HG03442 (cell line): ENCODE data around the gene TNFSF13.

Experiments
- ATAC-seq: cut with Tn5 transposase; IDR thresholded peaks from one replicate; pipeline ENCODE4 v1.9.1; 2021; ENCODE audit warnings: mild to moderate bottlenecking, moderate library complexity; ENCODE audit not compliant: unreplicated experiment

TNFSF13 gene

DNA sequence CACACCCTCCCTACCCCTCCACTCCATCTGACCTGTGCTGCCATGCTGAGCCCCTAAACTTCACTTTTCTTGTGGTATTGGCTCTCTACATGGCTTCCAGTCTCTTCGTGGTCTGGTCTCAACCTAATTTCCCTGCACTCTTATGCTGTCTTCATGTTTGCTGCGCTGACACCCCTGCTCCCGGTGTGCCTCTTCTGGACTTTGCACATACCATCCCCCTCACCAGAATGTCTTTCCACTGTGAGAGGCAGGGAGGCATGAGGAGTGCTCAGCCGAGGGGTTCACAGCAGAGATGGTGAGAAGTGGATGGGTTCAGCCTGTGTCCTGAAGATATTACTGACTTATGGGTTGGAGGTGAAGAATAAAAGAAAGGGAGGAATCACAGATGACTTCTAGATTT, 7.2 kb upstream of the TNFSF13 start:
- no peak for ATAC-seq

GRCh38 chr17:7552621-7553051, 5.9 kb upstream of the TNFSF13 start:
- ATAC-seq = peak; percentile 47

DNA sequence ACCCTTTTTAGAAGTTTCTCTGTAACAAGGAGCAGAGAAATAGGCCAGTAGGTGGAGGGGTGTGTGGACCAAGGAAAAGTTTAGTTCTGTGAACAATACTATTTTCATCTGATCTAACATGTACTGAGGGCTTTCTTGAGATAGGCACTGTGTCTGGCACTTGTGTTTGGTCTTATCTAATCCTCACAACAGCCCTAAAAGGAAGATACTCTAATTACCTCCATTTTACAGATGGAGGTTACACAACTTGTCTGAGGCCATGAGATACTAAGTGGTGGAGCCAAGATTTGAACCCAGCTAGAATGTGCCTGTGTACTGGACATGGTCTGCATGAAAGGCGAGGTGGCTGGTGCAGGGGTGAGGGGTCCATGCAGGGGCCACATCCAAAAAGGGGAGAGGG, 5.2 kb upstream of the TNFSF13 start:
- no peak for ATAC-seq

DNA sequence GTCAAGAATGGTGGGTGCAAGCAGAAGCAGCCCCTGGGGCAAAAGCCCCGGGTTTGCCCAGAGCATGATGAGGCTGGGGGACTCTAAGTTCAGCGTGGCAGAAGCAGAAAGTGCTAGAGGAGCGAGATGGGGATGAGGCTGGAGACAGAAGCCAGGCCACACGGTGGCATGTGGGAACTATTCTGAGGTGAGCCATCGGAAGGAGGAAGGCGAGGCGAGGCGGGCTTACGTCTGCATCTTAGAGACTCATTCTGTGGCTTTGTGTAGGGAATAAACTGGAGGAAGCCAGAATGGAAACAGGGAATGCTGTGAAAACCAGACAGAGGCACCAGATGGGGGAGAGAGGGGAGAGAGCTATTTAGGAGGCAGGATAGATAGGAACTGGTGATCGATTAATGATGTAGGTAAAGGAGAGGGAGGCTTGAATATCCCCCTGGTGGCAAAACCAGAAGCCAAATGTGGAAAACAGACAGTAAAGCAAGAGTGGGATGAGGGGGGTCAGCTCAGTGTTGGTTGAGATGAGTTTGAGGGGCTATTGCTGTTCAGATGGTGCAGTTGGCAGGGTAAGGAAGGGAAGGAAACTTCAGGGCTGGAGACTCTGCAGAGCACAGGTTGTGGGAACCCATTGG, 3.1 kb upstream of the TNFSF13 start:
- no peak for ATAC-seq

GRCh38 chr17:7556627-7557026, 1.9 kb upstream of the TNFSF13 start:
- ATAC-seq = no peak

DNA sequence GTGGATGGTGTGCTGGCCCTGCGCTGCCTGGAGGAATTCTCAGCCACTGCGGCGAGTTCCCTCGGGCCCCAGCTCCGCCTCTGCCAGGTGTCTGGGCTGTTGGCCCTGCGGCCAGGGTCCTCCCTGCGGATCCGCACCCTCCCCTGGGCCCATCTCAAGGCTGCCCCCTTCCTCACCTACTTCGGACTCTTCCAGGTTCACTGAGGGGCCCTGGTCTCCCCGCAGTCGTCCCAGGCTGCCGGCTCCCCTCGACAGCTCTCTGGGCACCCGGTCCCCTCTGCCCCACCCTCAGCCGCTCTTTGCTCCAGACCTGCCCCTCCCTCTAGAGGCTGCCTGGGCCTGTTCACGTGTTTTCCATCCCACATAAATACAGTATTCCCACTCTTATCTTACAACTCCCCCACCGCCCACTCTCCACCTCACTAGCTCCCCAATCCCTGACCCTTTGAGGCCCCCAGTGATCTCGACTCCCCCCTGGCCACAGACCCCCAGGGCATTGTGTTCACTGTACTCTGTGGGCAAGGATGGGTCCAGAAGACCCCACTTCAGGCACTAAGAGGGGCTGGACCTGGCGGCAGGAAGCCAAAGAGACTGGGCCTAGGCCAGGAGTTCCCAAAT, 1.3 kb upstream of the TNFSF13 start:
- no peak for ATAC-seq

GRCh38 chr17:7557775-7558543, 591 bp upstream of the TNFSF13 start:
- no peak for ATAC-seq

DNA sequence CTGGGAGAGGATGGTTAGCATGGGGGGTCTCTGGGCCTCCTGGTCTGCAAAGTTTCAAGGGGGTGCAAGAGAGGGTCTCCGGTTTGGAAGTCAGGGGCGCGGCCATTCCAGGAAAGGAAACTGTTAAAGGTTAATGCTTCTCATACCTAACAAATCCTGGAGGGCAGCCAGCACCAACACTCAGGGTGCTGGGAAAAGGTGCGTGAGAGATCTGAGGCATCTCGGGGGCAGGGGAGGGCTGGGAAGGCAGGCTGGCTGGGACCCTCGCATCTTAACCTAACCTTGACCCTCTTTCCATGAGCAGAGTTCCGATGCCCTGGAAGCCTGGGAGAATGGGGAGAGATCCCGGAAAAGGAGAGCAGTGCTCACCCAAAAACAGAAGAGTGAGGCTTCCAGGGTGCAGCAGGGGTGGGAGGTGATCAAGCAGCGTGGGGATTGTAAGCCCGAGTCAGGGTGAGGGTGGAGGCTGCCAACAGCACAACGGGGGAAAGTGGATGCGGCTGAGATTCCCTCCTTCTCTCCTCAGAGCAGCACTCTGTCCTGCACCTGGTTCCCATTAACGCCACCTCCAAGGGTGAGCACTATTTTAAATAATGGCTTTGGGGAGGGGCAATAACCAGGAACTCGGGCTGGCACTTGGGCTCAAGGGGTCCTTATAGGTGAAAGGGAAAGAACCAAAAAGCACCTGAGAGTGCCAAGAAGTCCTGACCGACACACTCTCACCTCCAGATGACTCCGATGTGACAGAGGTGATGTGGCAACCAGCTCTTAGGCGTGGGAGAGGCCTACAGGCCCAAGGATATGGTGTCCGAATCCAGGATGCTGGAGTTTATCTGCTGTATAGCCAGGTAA, 996 bp downstream of the TNFSF13 start:
- no peak for ATAC-seq

DNA sequence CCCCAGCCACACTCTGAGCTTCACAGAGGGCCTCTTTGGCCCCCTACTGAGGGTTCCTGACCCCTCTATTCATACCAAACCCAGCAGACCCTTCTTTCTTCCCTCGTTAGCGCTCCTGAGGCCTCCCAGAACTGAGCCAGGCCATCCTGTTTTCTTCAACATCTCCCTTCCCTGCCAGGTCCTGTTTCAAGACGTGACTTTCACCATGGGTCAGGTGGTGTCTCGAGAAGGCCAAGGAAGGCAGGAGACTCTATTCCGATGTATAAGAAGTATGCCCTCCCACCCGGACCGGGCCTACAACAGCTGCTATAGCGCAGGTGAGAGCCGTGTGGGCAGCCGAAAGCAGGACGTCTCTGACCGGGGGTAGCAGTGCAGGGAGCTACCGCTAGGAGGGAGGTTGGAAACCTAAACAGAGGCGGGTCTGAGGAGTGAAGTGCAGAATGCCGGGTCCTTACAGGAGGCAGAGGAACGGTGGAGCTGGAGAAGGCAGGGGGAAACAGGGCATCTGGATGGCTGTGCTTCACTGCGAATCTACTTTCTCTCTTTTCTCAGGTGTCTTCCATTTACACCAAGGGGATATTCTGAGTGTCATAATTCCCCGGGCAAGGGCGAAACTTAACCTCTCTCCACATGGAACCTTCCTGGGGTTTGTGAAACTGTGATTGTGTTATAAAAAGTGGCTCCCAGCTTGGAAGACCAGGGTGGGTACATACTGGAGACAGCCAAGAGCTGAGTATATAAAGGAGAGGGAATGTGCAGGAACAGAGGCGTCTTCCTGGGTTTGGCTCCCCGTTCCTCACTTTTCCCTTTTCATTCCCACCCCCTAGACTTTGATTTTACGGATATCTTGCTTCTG, 1.9 kb downstream of the TNFSF13 start:
- no peak for ATAC-seq

GRCh38 chr17:7561028-7561575, 2.6 kb downstream of the TNFSF13 start:
- ATAC-seq = peak; percentile 47

DNA sequence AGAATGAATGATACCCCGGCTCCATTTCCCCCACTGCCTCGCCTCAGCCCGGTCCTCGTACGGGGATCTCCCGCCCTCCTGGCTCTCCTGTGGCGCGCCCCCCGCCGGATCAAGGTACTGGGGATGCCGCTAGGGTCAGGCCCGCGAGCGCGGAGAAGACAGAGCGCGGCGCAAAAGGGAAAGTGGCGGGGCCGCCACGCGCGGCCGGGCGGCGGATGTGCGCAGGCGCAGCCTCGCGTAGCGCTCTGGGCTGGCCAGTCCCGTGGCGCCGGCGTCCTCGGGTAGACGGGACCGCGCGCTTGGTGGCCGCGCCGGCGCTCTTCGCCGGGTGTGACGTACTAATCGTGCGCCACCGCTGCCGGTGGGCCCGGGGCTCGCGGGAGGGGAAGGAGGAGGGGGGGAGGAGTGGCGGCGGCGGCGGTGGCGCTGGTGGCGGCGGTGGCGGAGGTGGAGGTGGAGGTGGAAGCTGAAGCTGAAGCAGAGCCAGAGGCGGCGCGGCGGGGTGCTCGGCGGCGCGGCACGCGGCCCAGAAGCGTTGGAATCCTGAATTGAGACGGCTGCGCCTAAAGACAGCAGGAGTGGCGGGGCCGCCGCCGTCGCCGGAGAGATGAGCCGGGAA, 3.1 kb downstream of the TNFSF13 start, which contains the start of gene SENP3:
TSS of gene SENP3 (plus strand) at position 331 of the 619 bp plus-strand sequence. CDS start 1,158 bp downstream, outside the sequence.
- ATAC-seq = peak; percentile 59

DNA sequence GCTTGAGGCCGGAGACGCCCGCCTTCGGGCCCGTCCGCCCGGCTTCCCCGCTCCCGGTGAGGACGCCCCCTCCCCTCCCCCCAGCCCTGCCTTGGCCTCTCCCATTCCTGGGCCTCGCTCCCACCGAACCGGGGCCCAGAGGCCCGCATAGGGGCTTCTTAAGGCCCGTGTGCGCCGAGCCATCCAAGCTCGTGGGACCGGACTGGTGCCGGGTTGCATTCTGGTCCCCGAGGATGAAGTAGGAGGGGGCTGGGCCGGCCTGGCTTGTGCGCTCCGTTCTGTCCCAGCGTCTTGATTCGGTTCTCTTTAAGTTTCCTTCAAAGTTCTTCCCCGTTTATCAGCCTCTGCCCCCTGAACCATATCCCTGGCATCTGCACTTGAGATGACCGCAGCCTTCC, 3.7 kb downstream of the TNFSF13 start:
- ATAC-seq = no peak

DNA sequence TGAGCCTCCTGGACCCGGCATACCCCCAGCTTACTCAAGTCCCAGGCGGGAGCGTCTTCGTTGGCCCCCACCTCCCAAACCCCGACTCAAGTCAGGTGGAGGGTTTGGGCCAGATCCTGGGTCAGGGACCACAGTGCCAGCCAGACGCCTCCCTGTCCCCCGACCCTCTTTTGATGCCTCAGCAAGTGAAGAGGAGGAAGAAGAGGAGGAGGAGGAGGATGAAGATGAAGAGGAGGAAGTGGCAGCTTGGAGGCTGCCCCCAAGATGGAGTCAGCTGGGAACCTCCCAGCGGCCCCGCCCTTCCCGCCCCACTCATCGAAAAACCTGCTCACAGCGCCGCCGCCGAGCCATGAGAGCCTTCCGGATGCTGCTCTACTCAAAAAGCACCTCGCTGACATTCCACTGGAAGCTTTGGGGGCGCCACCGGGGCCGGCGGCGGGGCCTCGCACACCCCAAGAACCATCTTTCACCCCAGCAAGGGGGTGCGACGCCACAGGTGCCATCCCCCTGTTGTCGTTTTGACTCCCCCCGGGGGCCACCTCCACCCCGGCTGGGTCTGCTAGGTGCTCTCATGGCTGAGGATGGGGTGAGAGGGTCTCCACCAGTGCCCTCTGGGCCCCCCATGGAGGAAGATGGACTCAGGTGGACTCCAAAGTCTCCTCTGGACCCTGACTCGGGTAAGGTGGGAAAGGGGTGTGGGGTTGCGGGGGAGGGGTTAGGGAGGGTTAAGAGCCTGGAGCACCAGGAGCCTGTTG, 4.7 kb downstream of the TNFSF13 start:
- no peak for ATAC-seq

DNA sequence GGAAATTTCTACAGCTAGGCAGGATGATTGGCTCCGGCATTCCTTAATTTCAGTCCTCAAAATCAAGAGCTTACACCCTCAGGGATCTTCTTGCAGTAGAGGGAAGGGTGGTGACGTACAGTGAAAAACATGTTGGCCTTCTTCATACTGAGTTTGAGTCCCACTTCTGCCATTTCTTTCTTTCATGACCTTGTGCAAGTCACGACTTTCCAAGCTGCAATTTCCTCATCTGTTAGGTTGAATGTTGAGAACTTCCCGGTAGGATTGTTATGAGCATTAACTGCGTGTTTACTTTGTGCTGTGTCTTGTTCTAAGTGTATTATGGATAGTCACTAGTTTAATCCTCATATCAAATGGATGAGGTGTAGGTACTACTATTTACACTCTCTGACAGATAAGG, 11.0 kb downstream of the TNFSF13 start:
- no peak for ATAC-seq

GRCh38 chr17:7570351-7570750, 11.8 kb downstream of the TNFSF13 start:
- no peak for ATAC-seq

DNA sequence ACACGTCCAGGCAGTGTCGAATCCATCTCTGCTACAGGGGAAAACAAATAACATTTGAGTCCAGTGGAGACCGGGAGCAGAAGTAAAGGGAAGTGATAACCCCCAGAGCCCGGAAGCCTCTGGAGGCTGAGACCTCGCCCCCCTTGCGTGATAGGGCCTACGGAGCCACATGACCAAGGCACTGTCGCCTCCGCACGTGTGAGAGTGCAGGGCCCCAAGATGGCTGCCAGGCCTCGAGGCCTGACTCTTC, 13.7 kb downstream of the TNFSF13 start:
- ATAC-seq = peak; percentile 85

GRCh38 chr17:7572588-7573323, 14.2 kb downstream of the TNFSF13 start:
- peak; percentile 1 for ATAC-seq

GRCh38 chr17:7573324-7574080, 15.0 kb downstream of the TNFSF13 start:
- peak; percentile 23 for ATAC-seq
